C4-2B (cell line): ENCODE measurements around the gene TSEN2.

Experiments used
- ZFX ChIP-seq: fragments of 450-650 bp; IDR thresholded peaks from 2 replicates; pipeline ENCODE4 v1.6.1; 2017
- TF ChIP-seq, protein P1 (sequence below): fragments of 450-650 bp; conservative IDR thresholded peaks from 2 replicates; pipeline ENCODE4 v1.5.1; 2017; ENCODE audit warnings: mild to moderate bottlenecking

DNA sequence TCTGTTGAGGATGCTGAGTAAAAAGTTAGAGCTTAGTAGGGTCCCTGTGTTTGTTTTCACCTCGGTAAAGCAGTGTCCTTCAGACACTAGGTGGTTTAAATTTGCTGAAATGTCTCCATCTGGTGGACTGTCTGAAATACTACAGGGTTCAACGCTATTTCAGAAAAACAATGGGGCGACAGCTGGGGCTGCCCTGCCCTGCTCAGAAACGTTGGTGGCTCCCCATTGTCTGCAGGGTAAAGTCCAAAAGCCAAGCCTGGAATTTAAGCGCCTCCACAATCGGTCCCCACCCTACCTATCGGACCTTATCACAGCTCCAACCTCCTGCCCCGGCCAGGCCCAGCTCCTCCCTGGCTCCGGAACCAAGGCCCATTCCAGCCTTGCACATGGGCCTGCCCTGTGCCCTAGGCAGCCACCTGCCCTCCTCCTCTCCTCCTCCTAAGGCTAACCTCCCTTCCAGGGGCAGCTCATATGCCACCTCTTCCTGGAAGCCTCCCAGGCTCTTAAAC is 4.3 kb upstream of the TSEN2 start:
- TF ChIP-seq, protein P1, sequence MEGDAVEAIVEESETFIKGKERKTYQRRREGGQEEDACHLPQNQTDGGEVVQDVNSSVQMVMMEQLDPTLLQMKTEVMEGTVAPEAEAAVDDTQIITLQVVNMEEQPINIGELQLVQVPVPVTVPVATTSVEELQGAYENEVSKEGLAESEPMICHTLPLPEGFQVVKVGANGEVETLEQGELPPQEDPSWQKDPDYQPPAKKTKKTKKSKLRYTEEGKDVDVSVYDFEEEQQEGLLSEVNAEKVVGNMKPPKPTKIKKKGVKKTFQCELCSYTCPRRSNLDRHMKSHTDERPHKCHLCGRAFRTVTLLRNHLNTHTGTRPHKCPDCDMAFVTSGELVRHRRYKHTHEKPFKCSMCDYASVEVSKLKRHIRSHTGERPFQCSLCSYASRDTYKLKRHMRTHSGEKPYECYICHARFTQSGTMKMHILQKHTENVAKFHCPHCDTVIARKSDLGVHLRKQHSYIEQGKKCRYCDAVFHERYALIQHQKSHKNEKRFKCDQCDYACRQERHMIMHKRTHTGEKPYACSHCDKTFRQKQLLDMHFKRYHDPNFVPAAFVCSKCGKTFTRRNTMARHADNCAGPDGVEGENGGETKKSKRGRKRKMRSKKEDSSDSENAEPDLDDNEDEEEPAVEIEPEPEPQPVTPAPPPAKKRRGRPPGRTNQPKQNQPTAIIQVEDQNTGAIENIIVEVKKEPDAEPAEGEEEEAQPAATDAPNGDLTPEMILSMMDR: peak; percentile 74
- TF ChIP-seq ZFX: no peak
